Activated CD8-positive, alpha-beta memory T cell treated with anti-CD3 and anti-CD28 coated beads, Interleukin-2, amount 50 U/mL, for 1 hour (primary cell): Measurements from ENCODE around the gene SAA1.
A peak's percentile ranks its signal among the peaks of the same experiment; 100 is the strongest.
"Not testable (repeated sequence)": the region's sequence is repeated elsewhere in the genome, so short reads cannot be mapped to it uniquely, and the experiment has no call there.

Experiments used
- DNase-seq: peaks from one replicate; pipeline ENCODE4 v3.0.0-alpha.2; 2020; ENCODE audit errors: extremely low read depth

The SAA1 gene

GRCh38 chr11:18265949-18266348 is at the start of gene SAA1:
Gene SAA1, plus strand, starts transcription at chr11:18266264. Its CDS starts 624 bp downstream, at chr11:18266888.
- no peak for DNase-seq

- no peak for DNase-seq
These were observed 44.7 kb upstream of the SAA1 start for GRCh38 chr11:18221274-18221876.

GRCh38 chr11:18222814-18223421 is 43.1 kb upstream of the SAA1 start:
- no peak for DNase-seq

- DNase-seq = no peak
These were observed 42.3 kb upstream of the SAA1 start for GRCh38 chr11:18223591-18224387.

GRCh38 chr11:18225913-18226312 is 40.2 kb upstream of the SAA1 start:
- no peak for DNase-seq

- DNase-seq = no peak
These were observed 36.6 kb upstream of the SAA1 start for GRCh38 chr11:18229501-18229900.

DNA sequence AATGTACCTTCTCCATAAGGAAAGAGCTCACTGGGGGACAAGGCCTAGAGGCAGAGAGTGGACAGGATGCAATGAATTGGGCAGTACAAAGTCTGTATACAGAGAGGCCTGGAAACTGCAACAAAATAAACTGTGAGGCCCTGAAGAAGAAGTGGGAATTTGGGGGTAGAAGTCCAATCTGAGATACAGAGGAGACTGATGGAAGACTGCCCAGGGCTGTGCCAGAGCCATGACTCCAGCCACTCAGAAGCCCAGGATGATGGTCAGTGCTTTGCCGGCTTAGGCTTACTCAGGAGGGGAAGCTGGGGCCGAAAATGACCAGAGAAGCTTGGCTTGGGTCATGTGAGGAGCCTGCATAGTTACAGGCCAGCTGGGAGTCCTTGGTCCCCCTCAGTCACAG is 35.2 kb upstream of the SAA1 start:
- no peak for DNase-seq

- DNase-seq = no peak
These were observed 32.2 kb upstream of the SAA1 start for GRCh38 chr11:18233912-18234311.

- no peak for DNase-seq
These were observed 30.4 kb upstream of the SAA1 start for GRCh38 chr11:18235394-18236334.

DNA sequence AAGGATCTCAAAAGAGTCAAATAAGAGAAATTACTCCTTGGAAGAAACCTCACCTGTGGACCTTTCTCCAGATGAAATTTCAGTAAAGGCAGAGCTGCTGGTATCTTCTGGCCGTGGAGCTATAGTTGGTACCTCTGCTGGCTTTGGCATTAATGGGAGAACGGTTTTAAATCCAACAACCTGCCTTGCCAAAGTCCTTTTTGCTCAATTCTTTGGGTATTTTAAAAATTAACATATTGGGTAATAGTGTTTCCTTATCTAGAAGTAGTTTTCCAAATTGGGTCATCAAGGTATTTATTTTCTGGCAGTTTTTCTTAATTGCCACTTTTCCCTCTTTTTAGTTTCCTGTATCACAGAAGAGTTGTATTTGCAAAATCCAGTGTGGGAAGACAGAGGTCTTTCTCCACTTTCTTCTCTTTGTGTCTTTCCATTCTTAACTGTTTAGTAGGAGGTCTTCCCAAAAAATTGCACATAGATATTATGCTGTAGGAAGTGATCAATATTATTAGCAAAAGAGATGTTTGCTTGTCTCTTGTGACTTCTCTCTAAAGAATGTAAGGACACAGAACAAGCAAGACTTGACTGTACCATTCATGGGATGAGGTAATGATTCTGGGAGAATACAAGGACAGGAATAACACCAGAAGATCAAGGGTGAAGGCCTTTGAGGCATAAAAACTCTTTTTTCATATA is 29.3 kb upstream of the SAA1 start, which contains the start of gene SAA4:
Gene SAA4 (minus strand): TSS at position 139 of the 693 bp plus-strand sequence. CDS start 876 bp downstream, outside the sequence.
- DNase-seq = no peak

- no peak for DNase-seq
These were observed 26.4 kb upstream of the SAA1 start for GRCh38 chr11:18239655-18240054.

- DNase-seq = peak; percentile 31
These were observed 22.2 kb upstream of the SAA1 start for GRCh38 chr11:18243783-18244362.

DNA sequence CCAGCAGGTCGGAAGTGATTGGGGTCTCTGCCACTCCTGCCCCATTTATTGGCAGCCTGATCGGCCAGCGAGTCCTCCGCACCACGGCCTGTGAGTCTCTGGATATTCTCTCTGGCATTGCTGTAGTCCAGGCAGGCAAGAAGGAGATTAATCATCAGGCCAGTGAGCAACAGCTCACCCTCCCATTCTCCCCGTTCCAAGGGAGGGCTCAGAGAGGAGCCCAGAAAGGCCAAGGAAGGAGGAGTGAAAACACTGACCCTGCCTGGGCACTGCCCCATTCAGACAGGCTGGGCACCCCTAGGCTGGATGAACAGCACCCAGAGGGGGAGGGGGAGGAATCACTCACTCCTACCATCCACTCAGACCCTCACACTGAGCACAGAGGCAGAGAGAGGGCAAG is 20.7 kb upstream of the SAA1 start:
- DNase-seq = no peak

DNA sequence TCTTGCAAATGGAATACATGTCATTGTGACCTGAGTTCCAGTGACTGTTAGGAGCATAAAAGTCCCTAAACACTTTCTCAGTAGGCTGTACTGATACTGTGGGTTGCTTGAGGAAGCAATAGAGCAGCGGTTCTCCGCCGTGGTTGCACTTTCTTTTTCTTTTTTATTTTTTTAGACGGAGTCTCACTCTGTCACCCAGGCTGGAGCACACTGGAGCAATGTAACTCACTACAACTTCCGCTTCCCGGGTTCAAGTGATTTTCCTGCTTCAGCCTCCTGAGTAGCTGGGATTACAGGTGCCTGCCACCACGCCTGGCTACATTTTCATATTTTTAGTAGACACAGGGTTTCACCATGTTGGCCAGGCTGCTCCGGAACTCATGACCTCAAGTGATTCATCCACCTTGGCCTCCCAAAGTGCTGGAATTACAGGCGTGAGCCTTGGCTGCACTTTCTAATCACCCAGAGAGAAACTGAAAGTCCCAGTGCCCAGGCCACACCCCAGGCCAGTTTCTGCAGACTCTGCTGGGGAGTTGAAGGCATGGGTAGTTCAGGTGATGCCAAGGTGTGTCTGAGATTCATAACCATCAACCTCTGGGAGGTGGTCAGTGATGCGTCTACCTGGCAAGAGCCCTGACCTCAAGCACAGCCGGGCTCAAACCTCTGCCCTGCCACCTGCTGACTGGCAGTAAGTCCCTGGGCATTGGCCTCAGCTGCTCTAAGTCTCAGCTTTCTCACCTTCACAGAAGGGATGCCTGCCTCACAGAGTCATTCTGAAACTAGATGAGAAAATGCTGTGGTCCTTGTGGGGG is 19.5 kb upstream of the SAA1 start:
- not testable (repeated sequence) for DNase-seq

GRCh38 chr11:18247191-18247581 is 18.9 kb upstream of the SAA1 start:
- not testable (repeated sequence) for DNase-seq

GRCh38 chr11:18248561-18248960 is 17.5 kb upstream of the SAA1 start, which contains the start of gene SAA2:
Gene SAA2, minus strand, starts transcription at chr11:18248668. Its CDS starts 657 bp downstream, at chr11:18248011.
- no peak for DNase-seq

DNA sequence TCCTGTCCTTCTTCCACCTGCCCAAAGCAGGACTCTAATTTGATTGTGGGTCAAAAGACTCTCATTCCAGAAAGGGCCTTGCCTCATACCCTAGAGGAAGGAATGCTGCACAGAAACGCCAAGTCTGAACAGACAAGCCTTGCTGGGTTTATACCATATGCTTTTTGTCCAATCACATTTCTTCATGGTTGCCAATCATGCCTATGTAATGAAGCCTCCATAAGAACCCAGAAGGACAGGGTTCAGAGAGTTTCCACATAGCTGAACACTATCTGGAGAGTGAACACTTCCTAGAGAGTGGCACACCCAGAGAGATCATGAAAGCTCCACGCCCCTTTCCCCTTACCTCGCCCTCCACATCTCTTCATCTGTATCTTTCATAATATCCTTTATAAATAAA is 12.8 kb upstream of the SAA1 start:
- no peak for DNase-seq

DNA sequence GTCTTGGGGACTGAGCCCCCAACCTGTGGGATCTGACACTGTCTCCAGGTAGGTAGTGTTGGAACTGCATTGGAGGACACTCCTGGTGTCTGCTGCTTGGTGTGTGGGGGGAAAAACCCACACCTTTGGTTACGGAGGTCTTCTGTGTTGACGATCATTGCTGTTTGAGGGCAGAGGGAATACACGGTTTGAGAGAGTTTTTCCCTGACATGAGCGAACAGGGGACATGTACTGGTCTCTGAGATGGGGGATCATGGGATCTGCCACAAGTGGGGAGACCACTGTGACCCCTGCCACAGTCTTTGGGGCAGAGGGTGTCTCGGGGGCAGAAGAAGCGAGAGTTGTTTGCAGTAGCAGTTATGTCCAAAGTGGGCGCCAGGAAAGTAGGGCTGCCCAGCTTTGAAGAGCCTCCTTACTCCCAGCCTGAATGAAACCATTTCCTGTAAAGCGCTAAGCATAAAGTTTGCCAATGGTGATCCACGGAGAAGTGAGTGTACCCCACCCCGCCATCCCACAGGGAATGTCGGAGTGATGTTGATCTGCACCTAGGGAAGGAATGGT is 12.2 kb upstream of the SAA1 start:
- DNase-seq = no peak

GRCh38 chr11:18254781-18255361 is 11.2 kb upstream of the SAA1 start:
- DNase-seq = no peak
